Breast epithelium (tissue), 3 donors: ENCODE measurements around the gene RPL12.

Experiments
- CTCF ChIP-seq, 3 donors: fragments of 450-650 bp; IDR thresholded peaks; one replicate each; pipeline ENCODE4 v1.5.1; 2016 to 2017; ENCODE audit warnings: antibody characterized with exemption in 3 of 3, mild to moderate bottlenecking in 3 of 3, moderate library complexity in 3 of 3
- POLR2A ChIP-seq: fragments of 450-650 bp; IDR thresholded peaks from one replicate; pipeline ENCODE4 v1.6.1; 2016; ENCODE audit warnings: antibody characterized with exemption, mild to moderate bottlenecking, moderate library complexity
- POLR2AphosphoS5 ChIP-seq, 3 donors: sonication (generic); formaldehyde crosslinking; IDR thresholded peaks; one replicate each; pipeline ENCODE4 v1.6.1; 2017; ENCODE audit warnings: antibody characterized with exemption in 3 of 3

DNA sequence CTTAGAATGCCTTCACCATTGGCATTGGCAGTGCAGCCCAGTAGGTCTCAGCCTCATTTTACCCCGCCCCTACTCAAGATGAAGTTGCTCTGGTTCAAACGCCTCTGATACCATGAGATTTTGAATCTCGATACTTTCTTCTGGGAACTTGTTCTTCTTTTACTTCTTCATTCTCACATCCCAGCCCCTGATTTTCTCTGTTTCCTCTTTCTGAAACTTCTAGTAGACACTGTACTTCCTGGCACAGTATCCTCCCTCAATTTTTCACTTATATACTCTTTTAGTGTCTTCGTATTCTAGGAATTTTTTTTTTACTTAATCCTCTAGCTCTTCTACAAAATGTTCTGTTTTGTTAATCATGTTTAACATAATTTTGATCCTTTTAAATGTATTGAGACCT is 40.1 kb downstream of the RPL12 start:
- TF ChIP-seq CTCF (IDR thresholded peaks at IDR 0.05) (no peak), POLR2AphosphoS5 (IDR thresholded peaks at IDR 0.05) (no peak), POLR2A (no peak)
